HG02970 (cell line): ENCODE measurements around the gene PHACTR1.

Source experiments
- ATAC-seq: cut with Tn5 transposase; IDR thresholded peaks from one replicate; pipeline ENCODE4 v1.9.1; 2021; ENCODE audit warnings: mild to moderate bottlenecking, moderate library complexity, moderate number of reproducible peaks; ENCODE audit not compliant: unreplicated experiment, low FRiP score

The PHACTR1 gene

GRCh38 chr6:13215390-13215789, 498.8 kb downstream of the PHACTR1 start:
- ATAC-seq = no peak

- no peak for ATAC-seq
Observed at GRCh38 chr6:13216236-13217014, 499.9 kb downstream of the PHACTR1 start.

- no peak for ATAC-seq
Observed at GRCh38 chr6:13217206-13217905, 500.8 kb downstream of the PHACTR1 start.

- no peak for ATAC-seq
Observed at GRCh38 chr6:13220266-13220665, 503.7 kb downstream of the PHACTR1 start.

- no peak for ATAC-seq
Observed at GRCh38 chr6:13222048-13222447, 505.5 kb downstream of the PHACTR1 start.

- no peak for ATAC-seq
Observed at GRCh38 chr6:13226071-13226470, 509.5 kb downstream of the PHACTR1 start.

- no peak for ATAC-seq
Observed at GRCh38 chr6:13228264-13229204, 512.0 kb downstream of the PHACTR1 start.

GRCh38 chr6:13229205-13230085, 512.9 kb downstream of the PHACTR1 start:
- ATAC-seq = peak; percentile 62

GRCh38 chr6:13233106-13233505, 516.5 kb downstream of the PHACTR1 start:
- ATAC-seq = no peak

- ATAC-seq = no peak
Observed at GRCh38 chr6:13234130-13234529, 517.6 kb downstream of the PHACTR1 start.

GRCh38 chr6:13235339-13235738, 518.8 kb downstream of the PHACTR1 start:
- no peak for ATAC-seq

GRCh38 chr6:13237318-13237717, 520.8 kb downstream of the PHACTR1 start:
- no peak for ATAC-seq

GRCh38 chr6:13238017-13238416, 521.5 kb downstream of the PHACTR1 start:
- no peak for ATAC-seq

- no peak for ATAC-seq
Observed at GRCh38 chr6:13238640-13239216, 522.2 kb downstream of the PHACTR1 start.

GRCh38 chr6:13239530-13240455, 523.2 kb downstream of the PHACTR1 start:
- ATAC-seq = no peak

GRCh38 chr6:13241364-13241763, 524.8 kb downstream of the PHACTR1 start:
- ATAC-seq = no peak

GRCh38 chr6:13242178-13242577, 525.6 kb downstream of the PHACTR1 start:
- ATAC-seq = no peak

GRCh38 chr6:13242590-13242989, 526.0 kb downstream of the PHACTR1 start:
- no peak for ATAC-seq
